ENCODE results near the gene KCNQ5.

DNA sequence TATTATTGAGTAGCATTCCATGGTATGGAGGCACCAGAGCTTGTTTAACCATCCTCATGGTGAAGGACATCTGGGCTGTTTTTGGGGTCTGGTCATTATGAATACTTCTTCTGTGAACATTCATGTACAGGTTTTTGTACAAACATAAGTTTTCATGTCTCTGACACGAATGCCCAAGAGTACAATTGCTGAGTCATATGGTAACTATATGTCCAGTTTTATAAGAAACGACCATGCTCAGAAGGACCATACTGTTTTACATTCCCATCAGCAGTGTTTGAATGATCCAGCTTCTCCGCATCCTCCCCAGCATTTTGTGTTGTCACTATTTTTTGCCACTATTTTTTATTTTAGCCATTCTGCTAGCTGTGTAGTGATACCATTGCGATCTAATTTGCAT is 414.8 kb downstream of the KCNQ5 start:
- TF ChIP-seq, protein P1, sequence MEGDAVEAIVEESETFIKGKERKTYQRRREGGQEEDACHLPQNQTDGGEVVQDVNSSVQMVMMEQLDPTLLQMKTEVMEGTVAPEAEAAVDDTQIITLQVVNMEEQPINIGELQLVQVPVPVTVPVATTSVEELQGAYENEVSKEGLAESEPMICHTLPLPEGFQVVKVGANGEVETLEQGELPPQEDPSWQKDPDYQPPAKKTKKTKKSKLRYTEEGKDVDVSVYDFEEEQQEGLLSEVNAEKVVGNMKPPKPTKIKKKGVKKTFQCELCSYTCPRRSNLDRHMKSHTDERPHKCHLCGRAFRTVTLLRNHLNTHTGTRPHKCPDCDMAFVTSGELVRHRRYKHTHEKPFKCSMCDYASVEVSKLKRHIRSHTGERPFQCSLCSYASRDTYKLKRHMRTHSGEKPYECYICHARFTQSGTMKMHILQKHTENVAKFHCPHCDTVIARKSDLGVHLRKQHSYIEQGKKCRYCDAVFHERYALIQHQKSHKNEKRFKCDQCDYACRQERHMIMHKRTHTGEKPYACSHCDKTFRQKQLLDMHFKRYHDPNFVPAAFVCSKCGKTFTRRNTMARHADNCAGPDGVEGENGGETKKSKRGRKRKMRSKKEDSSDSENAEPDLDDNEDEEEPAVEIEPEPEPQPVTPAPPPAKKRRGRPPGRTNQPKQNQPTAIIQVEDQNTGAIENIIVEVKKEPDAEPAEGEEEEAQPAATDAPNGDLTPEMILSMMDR (IDR thresholded peaks at IDR 0.05) = no peak
- no peak for TF ChIP-seq POLR2AphosphoS5 (IDR thresholded peaks at IDR 0.05)
